Activated CD4-positive, alpha-beta memory T cell treated with anti-CD3 and anti-CD28 coated beads for 36 hours (primary cell): ENCODE results near the gene KLK7. TPM values are rescaled to one million over a fixed set of nuclear protein-coding genes. Genes with fewer than 3 reads are reported as not detected.

Experiments used
- CTCF ChIA-PET: fragments of 350-600 bp; sonication (Branson Sonifier 250); formaldehyde crosslinking; loops from one replicate; lab custom pipeline; 2021; ENCODE audit warnings: antibody characterized with exemption, inconsistent platforms; lab: Charles Lee
- POLR2A ChIA-PET: fragments of 350-600 bp; sonication (Branson Sonifier 250); formaldehyde crosslinking; loops from one replicate; lab custom pipeline; 2021; ENCODE audit warnings: antibody characterized with exemption; lab: Charles Lee
- DNase-seq: peaks from one replicate; pipeline ENCODE4 v3.0.0-alpha.2; 2020
- H3K27ac Mint-ChIP-seq: one replicate; pipeline ENCODE4 v1.8.0; 2021; ENCODE audit warnings: mixed read lengths
- H3K27me3 Mint-ChIP-seq: one replicate; pipeline ENCODE4 v1.8.0; 2021; ENCODE audit warnings: mixed read lengths
- H3K36me3 Mint-ChIP-seq: one replicate; pipeline ENCODE4 v1.8.0; 2021; ENCODE audit warnings: mixed read lengths
- H3K4me1 Mint-ChIP-seq: one replicate; pipeline ENCODE4 v1.8.0; 2021; ENCODE audit warnings: low read depth, mixed read lengths
- H3K4me3 Mint-ChIP-seq: one replicate; pipeline ENCODE4 v1.8.0; 2021; ENCODE audit warnings: mild to moderate bottlenecking, mixed read lengths
- H3K9me3 Mint-ChIP-seq: one replicate; pipeline ENCODE4 v1.8.0; 2021; ENCODE audit warnings: mixed read lengths
- intact Hi-C: fragments of 100-400 bp; cut with micrococcal nuclease; formaldehyde crosslinking; loops from one replicate; pipeline ENCODE4 v1.15.1; 2023
- total RNA-seq, 2 experiments: library from RNA; stranded (reverse); gene quantifications; one replicate each; pipeline ENCODE4 v1.2.3, GENCODE V29; 2021

Gene KLK7
- total RNA-seq, 2 experiments from 2014 or later, result not detected

DNA sequence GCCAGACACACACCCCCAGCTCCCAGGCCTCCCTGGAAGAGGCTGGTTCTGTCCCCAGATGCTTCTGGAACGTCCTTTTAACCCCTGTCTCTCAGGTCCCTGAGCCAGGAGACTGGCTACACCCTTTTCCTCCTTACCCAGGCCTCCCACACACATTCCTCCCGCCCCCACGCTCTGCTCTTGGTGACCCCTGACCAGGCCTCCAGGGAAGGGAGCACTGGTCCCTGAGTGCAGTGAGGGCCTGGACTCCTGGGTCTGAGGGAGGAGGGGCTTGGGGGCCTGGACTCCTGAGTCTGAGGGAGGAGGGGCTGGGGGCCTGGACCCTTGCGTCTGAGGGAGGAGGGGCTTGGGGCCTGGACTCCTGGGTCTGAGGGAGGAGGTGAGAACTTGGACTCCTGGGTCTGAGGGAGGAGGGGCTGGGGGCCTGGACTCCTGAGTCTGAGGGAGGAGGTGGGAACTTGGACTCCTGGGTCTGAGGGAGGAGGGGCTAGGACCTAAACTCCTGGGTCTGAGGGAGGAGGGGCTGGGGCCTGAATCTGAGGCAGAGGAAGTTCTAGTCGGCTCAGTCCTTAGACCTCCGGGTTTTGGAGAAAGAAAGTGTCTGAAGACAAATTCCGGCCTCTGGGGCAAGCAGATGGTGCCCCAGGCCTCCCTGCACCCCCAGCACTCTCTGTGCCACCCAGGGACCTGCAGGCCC, 14.9 kb downstream of the KLK7 start:
- DNase-seq, result no peak
- Mint-ChIP-seq H3K27ac (no peak overlapping the region), H3K36me3 (no peaks in the 10 kb centered on the region), H3K27me3 (peaks cover 28% of the 10 kb centered on the region), H3K4me1 (no peaks in the 10 kb centered on the region), H3K9me3 (no peaks in the 10 kb centered on the region), H3K4me3 (no peak overlapping the region)
- POLR2A ChIA-PET, result no interaction called here
- intact Hi-C loops, result no loop called here
- CTCF ChIA-PET, result no interaction called here

DNA sequence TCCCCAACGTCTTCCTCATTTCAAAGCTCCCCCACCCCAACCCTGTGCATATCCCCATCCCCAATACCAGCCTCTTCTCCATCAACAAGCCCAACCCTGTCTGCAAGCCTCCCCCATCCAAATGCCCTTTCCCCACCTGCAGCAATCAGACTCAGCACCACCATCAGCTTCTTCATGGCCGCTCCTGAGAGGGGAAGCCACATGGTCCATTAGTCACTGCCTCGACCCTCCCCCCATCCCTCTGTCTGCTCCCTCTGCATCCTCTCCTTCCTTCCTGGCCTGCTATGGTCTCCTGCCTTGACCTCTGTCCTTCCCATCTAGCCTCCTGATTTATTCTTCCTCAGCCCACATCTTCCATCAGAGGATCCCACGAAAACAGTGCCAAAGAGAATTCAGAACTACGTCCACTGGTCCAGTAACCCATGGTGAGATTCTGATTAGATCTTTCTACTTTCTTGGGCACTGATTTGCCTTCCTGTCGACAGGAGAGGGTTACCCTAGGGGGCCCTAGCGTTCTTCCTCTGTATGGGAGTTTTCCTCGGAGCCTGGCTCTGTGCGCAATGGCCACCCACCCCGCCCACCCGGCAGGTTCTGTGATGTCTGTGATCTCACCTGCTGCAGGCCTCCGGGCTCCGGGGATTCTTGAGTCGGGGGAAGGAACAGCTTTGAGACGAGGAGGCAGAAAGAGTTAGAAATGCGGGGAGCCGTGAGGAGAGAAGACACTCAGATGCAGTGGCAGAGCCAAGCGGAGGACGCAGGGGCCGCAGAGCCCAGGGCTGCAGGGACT, 15.6 kb downstream of the KLK7 start:
- intact Hi-C loops, result no loop called here
- no peaks in the 10 kb centered on the region for H3K4me1 Mint-ChIP-seq
- no peak overlapping the region for H3K27ac Mint-ChIP-seq
- no peak overlapping the region for H3K4me3 Mint-ChIP-seq
- POLR2A ChIA-PET, result interaction anchor here (0.6 kb wide), 1 partner anchor 84 kb away, joined by 3 read pairs; no protein-coding TSS in a partner anchor
- DNase-seq, result no peak
- CTCF ChIA-PET, result no interaction called here
- peaks cover 31% of the 10 kb centered on the region for H3K27me3 Mint-ChIP-seq
- H3K9me3 Mint-ChIP-seq, result no peaks in the 10 kb centered on the region
- no peaks in the 10 kb centered on the region for H3K36me3 Mint-ChIP-seq

DNA sequence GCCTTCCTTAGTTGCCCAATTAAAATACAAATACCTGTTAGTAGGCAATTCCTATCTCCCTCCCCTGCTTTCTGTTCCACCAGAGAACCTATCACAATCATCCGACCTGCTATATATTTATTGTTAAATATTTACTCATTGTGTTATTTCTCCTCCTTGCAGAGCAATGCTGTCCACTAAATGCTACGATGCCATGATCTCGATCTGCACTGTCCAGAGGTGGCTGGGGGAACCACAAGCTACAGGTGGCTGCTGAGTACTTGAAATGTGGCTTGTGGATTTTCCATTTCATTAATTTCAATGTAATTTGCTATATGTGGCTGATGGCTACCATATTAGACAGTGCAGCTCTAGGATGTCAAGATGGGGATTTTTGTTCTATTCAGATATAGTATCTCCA, 19.5 kb downstream of the KLK7 start:
- Mint-ChIP-seq H3K4me3 (no peak overlapping the region), H3K27me3 (peaks cover 28% of the 10 kb centered on the region), H3K36me3 (no peaks in the 10 kb centered on the region), H3K9me3 (peaks cover 8% of the 10 kb centered on the region), H3K27ac (no peak overlapping the region), H3K4me1 (no peaks in the 10 kb centered on the region)
- intact Hi-C loops, result no loop called here
- CTCF ChIA-PET, result no interaction called here
- no peak for DNase-seq
- POLR2A ChIA-PET, result no interaction called here

DNA sequence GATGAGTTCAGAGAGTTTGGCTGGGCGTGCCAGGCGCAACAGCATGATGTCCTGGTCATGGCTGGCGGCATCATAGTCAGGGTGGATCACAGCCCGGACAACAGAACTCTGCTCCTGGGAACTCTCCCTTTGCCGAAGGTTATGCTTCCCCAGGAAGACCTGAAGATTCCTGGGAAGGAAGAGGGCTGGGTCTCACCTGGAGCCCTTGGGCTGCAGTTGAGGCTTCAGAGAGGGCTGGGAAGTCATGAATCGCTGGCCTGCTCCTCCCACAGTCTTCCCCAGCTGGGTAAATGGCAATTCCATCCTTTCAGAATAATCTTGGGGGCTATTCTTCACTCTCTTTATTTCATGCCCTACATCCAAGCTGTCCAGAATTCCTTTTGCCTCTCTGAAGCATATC, 20.3 kb downstream of the KLK7 start:
- ChIA-PET POLR2A (no interaction called here), CTCF (no interaction called here)
- H3K27ac Mint-ChIP-seq, result no peak overlapping the region
- no peak overlapping the region for H3K4me3 Mint-ChIP-seq
- intact Hi-C loops, result no loop called here
- no peak for DNase-seq
- H3K36me3 Mint-ChIP-seq, result no peaks in the 10 kb centered on the region
- peaks cover 31% of the 10 kb centered on the region for H3K27me3 Mint-ChIP-seq
- no peaks in the 10 kb centered on the region for H3K4me1 Mint-ChIP-seq
- peaks cover 8% of the 10 kb centered on the region for H3K9me3 Mint-ChIP-seq

DNA sequence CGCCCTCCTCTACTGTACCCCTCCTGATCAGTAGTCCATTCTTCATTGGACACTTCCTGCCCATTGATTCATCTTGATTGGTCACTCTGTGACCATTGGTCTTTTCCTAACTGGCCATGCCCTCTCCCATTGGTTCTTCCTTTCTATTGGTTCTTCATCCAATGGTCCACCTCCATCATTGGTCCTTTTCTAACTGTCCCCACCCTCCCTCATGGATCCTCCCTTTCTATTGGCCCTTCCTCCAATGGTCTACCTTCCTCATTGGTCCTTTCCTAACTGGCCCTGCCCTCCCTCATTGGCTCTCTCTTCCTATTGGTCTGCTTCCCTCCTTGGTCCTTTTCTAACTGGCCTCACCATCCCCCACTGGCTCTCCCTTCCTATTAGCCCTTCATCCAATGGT, 21.5 kb downstream of the KLK7 start:
- no peak for DNase-seq
- Mint-ChIP-seq H3K27me3 (peaks cover 35% of the 10 kb centered on the region), H3K4me1 (no peaks in the 10 kb centered on the region), H3K9me3 (peaks cover 8% of the 10 kb centered on the region), H3K27ac (no peak overlapping the region), H3K36me3 (no peaks in the 10 kb centered on the region), H3K4me3 (no peak overlapping the region)
- ChIA-PET POLR2A (no interaction called here), CTCF (no interaction called here)
- intact Hi-C loops, result no loop called here

DNA sequence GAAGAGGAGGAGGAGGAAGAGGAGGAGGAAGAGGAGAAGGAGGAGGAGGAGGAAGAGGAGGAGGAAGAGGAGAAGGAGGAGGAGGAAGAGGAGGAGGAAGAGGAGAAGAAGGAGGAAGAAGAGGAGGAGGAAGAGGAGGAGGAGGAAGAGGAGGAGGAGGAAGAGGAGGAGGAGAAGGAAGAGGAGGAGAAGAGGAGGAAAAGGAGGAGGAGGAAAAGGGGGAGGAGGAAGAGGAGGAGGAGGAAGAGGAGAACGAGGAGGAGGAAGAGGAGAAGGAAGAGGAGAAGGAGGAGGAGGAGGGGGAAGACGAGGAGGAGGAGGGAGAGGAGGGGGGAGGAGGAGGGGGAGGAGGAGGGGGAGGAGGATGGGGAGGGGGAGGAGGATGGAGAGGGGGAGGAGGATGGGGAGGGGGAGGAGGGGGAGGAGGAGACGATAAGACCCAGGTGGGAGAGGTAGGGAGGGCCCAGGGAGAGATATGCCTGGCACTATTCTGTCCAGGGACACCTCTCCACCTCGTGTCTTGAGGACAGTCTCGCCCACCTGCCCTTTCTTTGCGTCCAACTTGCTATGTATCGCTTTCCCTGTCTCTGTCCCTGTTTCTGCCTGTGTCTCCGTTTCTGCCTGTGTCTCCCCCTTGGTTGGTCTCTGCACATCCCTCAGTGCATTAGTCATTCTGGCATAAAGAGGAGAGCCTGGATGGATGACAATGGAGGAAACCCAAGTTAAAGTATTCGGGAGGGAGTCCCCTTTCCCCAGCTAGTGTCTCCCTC, 23.8 kb downstream of the KLK7 start:
- no peak overlapping the region for H3K4me3 Mint-ChIP-seq
- POLR2A ChIA-PET, result no interaction called here
- no peak overlapping the region for H3K27ac Mint-ChIP-seq

DNA sequence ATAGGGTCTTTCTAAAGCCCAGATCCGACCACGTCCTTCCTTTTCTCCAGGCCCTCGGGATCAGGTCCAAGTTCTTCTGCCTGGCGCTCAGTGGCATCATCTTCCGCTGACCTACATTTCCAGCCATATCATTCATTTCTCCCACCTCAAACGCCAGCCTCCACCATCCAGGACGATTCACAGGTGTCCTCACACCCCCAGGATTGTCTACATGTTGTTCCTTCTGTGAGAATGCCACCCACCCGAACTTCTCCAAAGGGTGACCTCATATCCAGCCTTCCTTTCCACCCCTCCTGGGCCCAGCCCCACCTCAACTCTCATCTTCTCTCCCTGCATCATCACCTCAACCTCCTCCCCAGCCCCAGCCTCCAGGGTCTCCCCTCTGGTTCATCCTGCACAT, 26.1 kb downstream of the KLK7 start:
- DNase-seq, result no peak
- Mint-ChIP-seq H3K36me3 (no peaks in the 10 kb centered on the region), H3K9me3 (peaks cover 4% of the 10 kb centered on the region), H3K27ac (no peak overlapping the region), H3K4me3 (no peak overlapping the region), H3K4me1 (no peaks in the 10 kb centered on the region), H3K27me3 (peaks cover 17% of the 10 kb centered on the region)
- CTCF ChIA-PET, result no interaction called here
- POLR2A ChIA-PET, result no interaction called here
- intact Hi-C loops, result no loop called here

More for the DNA sequence above, 23.8 kb downstream of the KLK7 start:
- CTCF ChIA-PET, result no interaction called here
- no peaks in the 10 kb centered on the region for H3K36me3 Mint-ChIP-seq
- intact Hi-C loops, result no loop called here
- H3K9me3 Mint-ChIP-seq, result peaks cover 8% of the 10 kb centered on the region
- H3K4me1 Mint-ChIP-seq, result no peaks in the 10 kb centered on the region
- no peak for DNase-seq
- peaks cover 26% of the 10 kb centered on the region for H3K27me3 Mint-ChIP-seq

DNA sequence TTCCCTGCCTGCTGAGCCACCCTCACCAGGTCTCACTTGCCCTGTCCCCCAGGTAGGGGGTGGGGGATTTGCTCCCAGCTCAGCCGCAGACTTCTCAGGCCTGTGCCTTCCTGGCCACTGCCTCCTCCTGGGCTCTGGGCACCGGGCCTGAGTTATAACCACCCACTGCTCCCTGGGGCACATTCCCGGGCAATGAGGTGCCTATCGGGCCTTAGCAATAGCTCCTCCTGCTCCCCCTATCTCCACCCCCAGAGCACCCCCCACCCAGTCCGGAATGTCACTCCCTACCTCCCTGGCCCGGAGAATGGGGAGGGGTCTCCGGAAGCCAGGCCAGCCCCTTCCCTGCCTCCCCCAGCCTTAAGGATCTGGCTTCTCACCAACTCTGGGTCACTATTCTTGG, 30.8 kb downstream of the KLK7 start, which contains the start of gene KLK5:
Gene KLK5 (minus strand): TSS at position 129 of the 400 bp plus-strand sequence. CDS start 381 bp downstream, outside the sequence.
- intact Hi-C loops, result no loop called here
- Mint-ChIP-seq H3K27me3 (peaks cover 22% of the 10 kb centered on the region), H3K4me3 (no peak within 1 kb of the TSS), H3K27ac (no peak within 1 kb of the TSS), H3K4me1 (no peaks in the 10 kb centered on the region), H3K36me3 (no peaks in the 10 kb centered on the region), H3K9me3 (no peaks in the 10 kb centered on the region)
- CTCF ChIA-PET, result no interaction called here
- POLR2A ChIA-PET, result no interaction called here
- no peak for DNase-seq

DNA sequence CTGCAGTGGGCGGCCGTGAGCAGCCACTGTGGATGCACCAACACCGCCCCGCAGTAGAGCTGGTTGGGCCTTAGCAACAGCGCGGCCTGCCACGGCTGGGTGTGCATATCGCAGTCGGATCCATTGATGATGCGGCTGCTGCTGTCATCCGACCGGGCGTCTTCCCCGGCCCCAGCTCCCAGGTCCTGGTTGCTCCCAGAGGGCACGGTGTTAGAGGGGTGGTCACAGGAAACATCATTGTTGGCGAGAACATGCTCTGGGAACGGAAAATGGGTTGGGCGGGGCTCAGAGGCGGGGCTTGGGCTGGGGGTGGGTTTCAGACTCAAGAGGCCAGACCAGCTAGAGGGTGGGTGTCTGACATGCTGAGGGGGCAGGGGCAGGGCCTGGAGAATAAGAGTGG, 33.9 kb downstream of the KLK7 start:
- Mint-ChIP-seq H3K4me3 (no peak overlapping the region), H3K36me3 (no peaks in the 10 kb centered on the region)
- POLR2A ChIA-PET, result no interaction called here

DNA sequence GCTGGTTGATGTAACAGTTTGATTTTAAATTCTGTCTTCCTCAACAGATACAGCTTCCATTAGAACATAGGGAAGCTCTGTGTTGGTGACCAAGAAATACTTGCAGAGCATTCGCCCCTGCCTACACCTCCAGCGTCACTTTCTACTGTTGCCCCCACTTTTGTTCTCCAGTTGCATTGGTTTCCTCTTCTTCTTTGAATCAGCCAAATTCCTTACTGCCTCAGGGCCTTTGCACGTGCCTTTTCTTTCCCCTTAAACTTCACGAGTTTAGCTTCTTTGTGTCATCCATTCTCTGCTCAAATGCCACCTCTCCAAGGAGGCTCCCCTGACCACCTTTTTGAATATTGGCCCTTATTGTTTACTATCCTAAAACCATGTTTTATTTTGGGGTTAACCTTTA, 36.6 kb downstream of the KLK7 start:
- H3K27me3 Mint-ChIP-seq, result peaks cover 27% of the 10 kb centered on the region
- no peaks in the 10 kb centered on the region for H3K4me1 Mint-ChIP-seq
- no peaks in the 10 kb centered on the region for H3K36me3 Mint-ChIP-seq
- H3K9me3 Mint-ChIP-seq, result no peaks in the 10 kb centered on the region
- POLR2A ChIA-PET, result no interaction called here
- intact Hi-C loops, result no loop called here
- DNase-seq, result no peak
- H3K4me3 Mint-ChIP-seq, result no peak overlapping the region
- CTCF ChIA-PET, result interaction anchor here (0.9 to 1.2 kb wide), 2 partner anchors 17 to 25 kb away, joined by 3 read pairs; no protein-coding TSS in a partner anchor
- H3K27ac Mint-ChIP-seq, result no peak overlapping the region

More for the DNA sequence above, 33.9 kb downstream of the KLK7 start:
- H3K27ac Mint-ChIP-seq, result no peak overlapping the region
- no peaks in the 10 kb centered on the region for H3K4me1 Mint-ChIP-seq
- DNase-seq, result no peak
- peaks cover 21% of the 10 kb centered on the region for H3K27me3 Mint-ChIP-seq
- no peaks in the 10 kb centered on the region for H3K9me3 Mint-ChIP-seq
- CTCF ChIA-PET, result no interaction called here
- intact Hi-C loops, result no loop called here

DNA sequence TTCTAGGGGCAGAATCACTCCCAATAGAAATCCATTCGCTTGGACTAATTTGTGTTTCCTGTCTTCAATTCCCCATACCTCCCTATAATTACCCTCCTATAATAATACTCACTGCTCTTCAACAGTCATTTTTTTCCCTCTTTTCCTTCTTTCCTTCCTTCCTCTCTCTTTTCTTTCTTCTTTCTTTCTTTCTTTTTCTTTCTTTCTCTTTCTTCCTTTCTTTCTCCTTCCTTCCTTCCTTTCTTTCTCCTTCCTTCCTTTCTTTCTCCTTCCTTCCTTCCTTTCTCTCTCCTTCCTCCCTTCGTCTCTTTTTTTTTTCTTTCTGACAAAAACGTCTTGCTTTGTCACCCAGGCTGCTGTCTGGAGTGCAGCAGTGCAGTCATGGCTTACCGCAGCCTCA, 38.9 kb downstream of the KLK7 start:
- CTCF ChIA-PET, result no interaction called here
- Mint-ChIP-seq H3K36me3 (no peaks in the 10 kb centered on the region), H3K27me3 (peaks cover 22% of the 10 kb centered on the region), H3K4me3 (no peak overlapping the region), H3K27ac (no peak overlapping the region), H3K9me3 (no peaks in the 10 kb centered on the region), H3K4me1 (no peaks in the 10 kb centered on the region)
- intact Hi-C loops, result no loop called here
- no peak for DNase-seq
- POLR2A ChIA-PET, result no interaction called here
